Neural cell (in vitro differentiated cells): ENCODE data around the gene STAP2.

Source experiments
- EZH2 ChIP-seq: fragments of 200-600, 300-800 bp; shearing (Covaris generic), sonication (generic); IDR thresholded peaks from 2 replicates; pipeline ENCODE4 v1.6.1; 2014; ENCODE audit warnings: antibody characterized with exemption, low read length, borderline replicate concordance, mild to moderate bottlenecking; ENCODE audit not compliant: insufficient read depth, poor library complexity, severe bottlenecking
- POLR2AphosphoS5 ChIP-seq: IDR thresholded peaks from 2 replicates; pipeline ENCODE4 v1.6.1; 2012
- RAD21 ChIP-seq: fragments of 450-650 bp; conservative IDR thresholded peaks from 2 replicates; pipeline ENCODE4 v1.6.1; 2014; ENCODE audit warnings: antibody characterized with exemption, mild to moderate bottlenecking, moderate library complexity

GRCh38 chr19:4342314-4342614 lies 3.6 kb upstream of the STAP2 start:
- TF ChIP-seq RAD21 (no peak), POLR2AphosphoS5 (no peak), EZH2 (no peak)
